Tibial artery (tissue), 4 donors: ENCODE measurements around the gene MAML2.
A peak's percentile ranks its signal among the peaks of the same experiment; 100 is the strongest.

Experiments
- DNase-seq, 2 donors: peaks; one replicate each; pipeline ENCODE4 v3.0.0-alpha.2; 2019
- H3K27ac ChIP-seq, 2 donors: fragments of 200-600 bp; sonication (generic) in 1 of 2; 1 replicate in 1 of 2; 2 replicates in 1 of 2; pipeline ENCODE4 v1.5.1; 2018 to 2019; ENCODE audit warnings: mild to moderate bottlenecking in 1 of 2
- H3K27me3 ChIP-seq, 2 donors: fragments of 200-600 bp; sonication (generic) in 1 of 2; one replicate each; pipeline versions ENCODE4 v1.5.1 to v1.6.0; 2016 to 2019
- H3K36me3 ChIP-seq, 3 donors: fragments of 200-600 bp; sonication (generic) in 2 of 3; one replicate each; pipeline ENCODE4 v1.5.1; 2016 to 2019; ENCODE audit warnings: mild to moderate bottlenecking in 2 of 3
- H3K4me1 ChIP-seq, 4 donors: fragments of 200-600 bp; sonication (generic) in 2 of 4; 1 replicate in 3 of 4; 2 replicates in 1 of 4; pipeline ENCODE4 v1.5.1; 2016 to 2019
- H3K4me3 ChIP-seq, 2 donors: fragments of 200-600 bp; sonication (generic) in 1 of 2; 1 replicate in 1 of 2; 2 replicates in 1 of 2; pipeline ENCODE4 v1.5.1; 2018 to 2019; ENCODE audit warnings: mild to moderate bottlenecking in 2 of 2
- H3K9me3 ChIP-seq, 3 donors: fragments of 200-600 bp; sonication (generic) in 1 of 3; one replicate each; pipeline ENCODE4 v1.5.1; 2016 to 2019
- CTCF ChIP-seq, 2 experiments: fragments of 200-600 bp in 1 of 2; fragments of 450-650 bp in 1 of 2; IDR thresholded peaks; one replicate each; pipeline ENCODE4 v1.5.1; 2017 to 2019; ENCODE audit warnings: antibody characterized with exemption in 2 of 2, mild to moderate bottlenecking in 1 of 2, moderate library complexity in 1 of 2
- intact Hi-C: fragments of 100-400 bp; cut with DNase I; formaldehyde crosslinking; loops from one replicate; pipeline ENCODE4 v1.15.0; 2023; ENCODE audit warnings: low total_unique reads

Gene MAML2

GRCh38 chr11:96062134-96062533, 280.9 kb downstream of the MAML2 start:
- DNase-seq = no peak
- H3K27ac ChIP-seq = no peak overlapping the region
- no peaks in the 10 kb centered on the region for H3K9me3 ChIP-seq
- H3K36me3 ChIP-seq = no peaks in the 10 kb centered on the region
- no peak for TF ChIP-seq CTCF (IDR thresholded peaks at IDR 0.05)
- no peak overlapping the region for H3K4me3 ChIP-seq
- peaks cover 0 to 28% (median 19%) of the 10 kb centered on the region in 4 donors for H3K4me1 ChIP-seq
- intact Hi-C loops = no loop called here
- no peaks in the 10 kb centered on the region for H3K27me3 ChIP-seq

- DNase-seq = no peak
- H3K36me3 ChIP-seq = no peaks in the 10 kb centered on the region
- no peaks in the 10 kb centered on the region for H3K9me3 ChIP-seq
- no peaks in the 10 kb centered on the region for H3K27me3 ChIP-seq
- TF ChIP-seq CTCF (IDR thresholded peaks at IDR 0.05) = no peak
- intact Hi-C loops = no loop called here
- H3K27ac ChIP-seq = no peak overlapping the region
- H3K4me1 ChIP-seq = peaks cover 0 to 32% (median 21%) of the 10 kb centered on the region in 4 donors
- H3K4me3 ChIP-seq = no peak overlapping the region
Observed at GRCh38 chr11:96061730-96062129, 281.3 kb downstream of the MAML2 start.

GRCh38 chr11:96061069-96061468, 281.9 kb downstream of the MAML2 start:
- no peak for DNase-seq
- H3K27me3 ChIP-seq = no peaks in the 10 kb centered on the region
- no peak overlapping the region for H3K4me3 ChIP-seq
- no peaks in the 10 kb centered on the region for H3K36me3 ChIP-seq
- intact Hi-C loops = no loop called here
- peaks cover 0 to 38% (median 24%) of the 10 kb centered on the region in 4 donors for H3K4me1 ChIP-seq
- H3K27ac ChIP-seq = no peak overlapping the region
- no peaks in the 10 kb centered on the region for H3K9me3 ChIP-seq
- no peak for TF ChIP-seq CTCF (IDR thresholded peaks at IDR 0.05)

GRCh38 chr11:96057502-96057901, 285.5 kb downstream of the MAML2 start:
- Histone ChIP-seq H3K27ac (peak overlapping the region; percentile 63 to 67), H3K36me3 (no peaks in the 10 kb centered on the region), H3K4me3 (peak overlapping the region; percentile 3 to 32), H3K27me3 (no peaks in the 10 kb centered on the region), H3K4me1 (peaks cover 0 to 55% (median 50%) of the 10 kb centered on the region in 4 donors), H3K9me3 (no peaks in the 10 kb centered on the region)
- no peak for DNase-seq
- intact Hi-C loops = no loop called here
- TF ChIP-seq CTCF (IDR thresholded peaks at IDR 0.05) = no peak

GRCh38 chr11:96056576-96056975, 286.4 kb downstream of the MAML2 start:
- intact Hi-C loops = no loop called here
- no peak for TF ChIP-seq CTCF (IDR thresholded peaks at IDR 0.05)
- no peak overlapping the region for H3K4me3 ChIP-seq

More at GRCh38 chr11:96056576-96056975, 286.4 kb downstream of the MAML2 start:
- Histone ChIP-seq H3K27ac (peak overlapping the region; percentile 63 to 67), H3K4me1 (peaks cover 0 to 56% (median 51%) of the 10 kb centered on the region in 4 donors), H3K9me3 (no peaks in the 10 kb centered on the region), H3K36me3 (no peaks in the 10 kb centered on the region), H3K27me3 (no peaks in the 10 kb centered on the region)
- DNase-seq = no peak
